Ishikawa (cell line): ENCODE measurements around the gene SLCO4A1.

Source experiments
- EP300 ChIP-seq: IDR thresholded peaks from 2 replicates; pipeline ENCODE4 v1.6.1; 2012; ENCODE audit warnings: borderline replicate concordance
- RAD21 ChIP-seq: IDR thresholded peaks from 2 replicates; pipeline ENCODE4 v1.6.1; 2012; ENCODE audit warnings: low read depth
- TAF1 ChIP-seq: IDR thresholded peaks from 2 replicates; pipeline ENCODE4 v1.6.1; 2012; ENCODE audit warnings: low read depth, mild to moderate bottlenecking
- YY1 ChIP-seq: IDR thresholded peaks from 2 replicates; pipeline ENCODE4 v1.6.1; 2012; ENCODE audit warnings: low read depth

GRCh38 chr20:62691487-62691886, 49.2 kb downstream of the SLCO4A1 start:
- no peak for TF ChIP-seq YY1
- TF ChIP-seq TAF1: no peak
- TF ChIP-seq RAD21: no peak
- no peak for TF ChIP-seq EP300
